ENCODE data around the gene TP53TG5.

DNA sequence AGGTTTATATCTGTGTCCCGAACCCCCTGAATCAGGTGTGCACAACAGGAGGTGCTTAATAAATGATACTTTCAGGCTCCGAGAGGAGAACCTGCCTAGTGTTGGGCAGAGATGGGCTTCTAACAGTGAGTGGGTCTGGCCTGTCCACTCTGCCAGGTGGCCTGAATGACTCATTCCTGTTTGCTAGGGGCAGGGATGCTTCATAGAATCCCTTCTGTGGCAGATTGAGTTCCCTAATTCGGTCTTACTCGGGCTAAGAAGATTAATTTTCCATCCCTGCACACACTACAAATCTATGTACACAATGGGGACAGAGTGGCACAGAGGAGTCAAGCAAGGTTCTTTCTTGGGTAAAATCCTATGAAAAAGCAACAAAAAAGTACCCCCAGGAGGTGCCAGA is 49.7 kb downstream of the TP53TG5 start:
- TF ChIP-seq, protein P1, sequence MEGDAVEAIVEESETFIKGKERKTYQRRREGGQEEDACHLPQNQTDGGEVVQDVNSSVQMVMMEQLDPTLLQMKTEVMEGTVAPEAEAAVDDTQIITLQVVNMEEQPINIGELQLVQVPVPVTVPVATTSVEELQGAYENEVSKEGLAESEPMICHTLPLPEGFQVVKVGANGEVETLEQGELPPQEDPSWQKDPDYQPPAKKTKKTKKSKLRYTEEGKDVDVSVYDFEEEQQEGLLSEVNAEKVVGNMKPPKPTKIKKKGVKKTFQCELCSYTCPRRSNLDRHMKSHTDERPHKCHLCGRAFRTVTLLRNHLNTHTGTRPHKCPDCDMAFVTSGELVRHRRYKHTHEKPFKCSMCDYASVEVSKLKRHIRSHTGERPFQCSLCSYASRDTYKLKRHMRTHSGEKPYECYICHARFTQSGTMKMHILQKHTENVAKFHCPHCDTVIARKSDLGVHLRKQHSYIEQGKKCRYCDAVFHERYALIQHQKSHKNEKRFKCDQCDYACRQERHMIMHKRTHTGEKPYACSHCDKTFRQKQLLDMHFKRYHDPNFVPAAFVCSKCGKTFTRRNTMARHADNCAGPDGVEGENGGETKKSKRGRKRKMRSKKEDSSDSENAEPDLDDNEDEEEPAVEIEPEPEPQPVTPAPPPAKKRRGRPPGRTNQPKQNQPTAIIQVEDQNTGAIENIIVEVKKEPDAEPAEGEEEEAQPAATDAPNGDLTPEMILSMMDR (conservative IDR thresholded peaks at IDR 0.05 in 1 of 2, IDR thresholded peaks at IDR 0.05 in 1 of 2; ENCODE audit: low read depth in 1 of 2, low read length in 2 of 2) = no peak
- no peak for TF ChIP-seq EZH2 (IDR thresholded peaks at IDR 0.05; ENCODE audit: low read length, missing control alignments)

All from fibroblast of lung (primary cell).